Liver (tissue), 9 donors: ENCODE data around the gene CDS1. TPM values are rescaled to one million over a fixed set of nuclear protein-coding genes. Genes with fewer than 3 reads are reported as not detected.

Experiments
- DNase-seq: peaks from one replicate; pipeline ENCODE4 v3.0.0-alpha.2; 2017; ENCODE audit warnings: low spot score
- H3K27ac ChIP-seq, 2 donors: one replicate each; pipeline ENCODE4 v1.7.0; 2013; ENCODE audit warnings: inconsistent platforms in 2 of 2, low read length in 2 of 2, control low read depth in 1 of 2, low read depth in 1 of 2, mild to moderate bottlenecking in 1 of 2
- H3K27me3 ChIP-seq, 4 donors: one replicate each; pipeline versions ENCODE4 v1.6.1 to v1.7.0; 2013; ENCODE audit warnings: low read length in 3 of 4, inconsistent platforms in 1 of 4, mild to moderate bottlenecking in 1 of 4, moderate library complexity in 1 of 4; ENCODE audit not compliant: control insufficient read depth in 4 of 4, insufficient read depth in 4 of 4
- H3K36me3 ChIP-seq, 4 donors: one replicate each; pipeline versions ENCODE4 v1.6.1 to v1.7.0; 2013; ENCODE audit warnings: low read length in 3 of 4, mild to moderate bottlenecking in 3 of 4, low read depth in 1 of 4, moderate library complexity in 1 of 4; ENCODE audit not compliant: control insufficient read depth in 4 of 4, insufficient read depth in 3 of 4
- H3K4me1 ChIP-seq, 4 donors: one replicate each; pipeline versions ENCODE4 v1.6.1 to v1.7.0; 2013; ENCODE audit warnings: low read length in 3 of 4, mild to moderate bottlenecking in 3 of 4, moderate library complexity in 1 of 4; ENCODE audit not compliant: control insufficient read depth in 4 of 4, insufficient read depth in 4 of 4
- H3K4me3 ChIP-seq, 3 donors: one replicate each; pipeline versions ENCODE4 v1.6.1 to v1.7.0; 2013; ENCODE audit warnings: low read length in 3 of 3, control low read depth in 1 of 3, low read depth in 1 of 3, mild to moderate bottlenecking in 1 of 3
- H3K9ac ChIP-seq, 2 donors: one replicate each; pipeline ENCODE4 v1.7.0; 2013; ENCODE audit warnings: low read length in 2 of 2, mild to moderate bottlenecking in 2 of 2, moderate library complexity in 2 of 2, control low read depth in 1 of 2, low read depth in 1 of 2
- H3K9me3 ChIP-seq, 4 donors: one replicate each; pipeline versions ENCODE4 v1.6.1 to v1.7.0; 2013; ENCODE audit warnings: low read length in 3 of 4; ENCODE audit not compliant: control insufficient read depth in 4 of 4
- EGR1 ChIP-seq, 2 donors: IDR thresholded peaks; 2 replicates each; pipeline ENCODE4 v1.6.1; 2016 to 2018; ENCODE audit warnings: antibody characterized with exemption in 2 of 2, low read depth in 2 of 2
- FOXA1 ChIP-seq: IDR thresholded peaks from 2 replicates; pipeline ENCODE4 v1.6.1; 2016; ENCODE audit warnings: antibody characterized with exemption
- FOXA2 ChIP-seq: IDR thresholded peaks from 2 replicates; pipeline ENCODE4 v1.6.1; 2016; ENCODE audit warnings: antibody characterized with exemption
- GABPA ChIP-seq, 2 donors: IDR thresholded peaks in 1 of 2; conservative IDR thresholded peaks in 1 of 2; 2 replicates each; pipeline ENCODE4 v1.6.1; 2016; ENCODE audit warnings: antibody characterized with exemption in 2 of 2, mild to moderate bottlenecking in 1 of 2, moderate library complexity in 1 of 2
- HNF4A ChIP-seq, 2 donors: conservative IDR thresholded peaks; 2 replicates each; pipeline ENCODE4 v1.6.1; 2016; ENCODE audit warnings: antibody characterized with exemption in 2 of 2, mild to moderate bottlenecking in 2 of 2
- HNF4G ChIP-seq: IDR thresholded peaks from 2 replicates; pipeline ENCODE4 v1.6.1; 2016; ENCODE audit warnings: antibody characterized with exemption
- JUND ChIP-seq, 2 donors: IDR thresholded peaks; 2 replicates each; pipeline ENCODE4 v1.6.1; 2016; ENCODE audit warnings: antibody characterized with exemption in 2 of 2
- MAX ChIP-seq: IDR thresholded peaks from 2 replicates; pipeline ENCODE4 v1.6.1; 2016; ENCODE audit warnings: antibody characterized with exemption
- NR2F2 ChIP-seq: IDR thresholded peaks from 2 replicates; pipeline ENCODE4 v1.6.1; 2016; ENCODE audit warnings: antibody characterized with exemption
- RAD21 ChIP-seq, 2 donors: IDR thresholded peaks; 2 replicates each; pipeline ENCODE4 v1.6.1; 2016; ENCODE audit warnings: antibody characterized with exemption in 2 of 2, mild to moderate bottlenecking in 2 of 2
- REST ChIP-seq: IDR thresholded peaks from 2 replicates; pipeline ENCODE4 v1.6.1; 2016; ENCODE audit warnings: antibody characterized with exemption, mild to moderate bottlenecking
- RXRA ChIP-seq, 2 donors: IDR thresholded peaks; 2 replicates each; pipeline ENCODE4 v1.6.1; 2017 to 2018; ENCODE audit warnings: antibody characterized with exemption in 2 of 2, mild to moderate bottlenecking in 1 of 2
- TAF1 ChIP-seq: conservative IDR thresholded peaks from 2 replicates; pipeline ENCODE4 v1.6.1; 2016; ENCODE audit warnings: antibody characterized with exemption, mild to moderate bottlenecking
- YY1 ChIP-seq: IDR thresholded peaks from 2 replicates; pipeline ENCODE4 v1.6.1; 2016; ENCODE audit warnings: antibody characterized with exemption, mild to moderate bottlenecking
- ZBTB33 ChIP-seq: IDR thresholded peaks from 2 replicates; pipeline ENCODE4 v1.6.1; 2016; ENCODE audit warnings: antibody characterized with exemption
- WGBS: extraction: QIAGEN DNeasy Blood & Tissue Kit; methylation state at CpG from one replicate; pipeline ENCODE4 v1.1.7; 2013; 5-methylcytosine and 5-hydroxymethylcytosine counted together
- polyA plus RNA-seq, 2 donors: library from polyadenylated mRNA; stranded (reverse) in 1 of 2; unstranded in 1 of 2; fragments of 200-250 nt in 1 of 2; fragments of >200 nt in 1 of 2; fragmentation: Nextera tagmentation in 1 of 2; extraction: Ambion mirVana in 1 of 2; gene quantifications; one replicate each; pipeline versions ENCODE4 v1.2.1 to v1.2.3, GENCODE V29; 2013 to 2015
- total RNA-seq, 2 donors: library from RNA; depleted of rRNA; stranded (reverse); fragments of >200 nt; gene quantifications; one replicate each; pipeline ENCODE4 v1.2.3, GENCODE V29; 2014
- TF ChIP-seq, protein P1 (sequence below): fragments of 150-350 bp; IDR thresholded peaks from 2 replicates; pipeline ENCODE4 v1.5.1; 2017; ENCODE audit warnings: improper control_type of control experiment, low read depth, low read length; ENCODE audit not compliant: missing input control
- TF ChIP-seq, protein P2 (sequence below): IDR thresholded peaks from 2 replicates; pipeline ENCODE4 v1.6.1; 2016; ENCODE audit warnings: antibody characterized with exemption
- donor health status: healthy.
- donor health status: healthy.
- donor health status: healthy.
- donor health status: healthy.
- donor health status: healthy.

Gene CDS1
- total and polyA plus RNA-seq, 4 donors, result 0.56 to 3.6 (median 0.78) TPM

DNA sequence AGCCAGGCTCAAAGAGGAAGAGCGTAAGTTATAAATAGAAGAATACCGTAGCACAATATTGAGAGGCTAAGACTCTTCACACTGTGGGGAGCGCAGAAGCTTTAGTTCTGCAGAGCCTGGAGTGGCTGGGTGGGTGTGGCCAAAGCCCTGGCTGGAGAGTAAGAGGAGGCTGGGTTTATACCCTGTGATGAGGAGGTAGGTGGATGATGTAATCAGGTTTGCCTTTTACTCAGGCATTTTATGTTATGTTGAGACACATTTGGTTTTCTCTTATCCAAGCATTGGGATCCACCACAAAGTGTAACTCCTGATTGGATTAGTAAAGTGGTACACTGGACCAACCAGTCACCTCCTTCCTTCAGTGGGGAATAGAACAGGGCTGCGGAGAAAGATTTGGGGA is 13.9 kb downstream of the CDS1 start:
- no peak overlapping the region for H3K9ac ChIP-seq
- H3K4me3 ChIP-seq, result no peak overlapping the region
- peaks cover 0 to 3% (median 0%) of the 10 kb centered on the region in 4 donors for H3K9me3 ChIP-seq
- no peaks in the 10 kb centered on the region for H3K4me1 ChIP-seq
- no peak for DNase-seq
- 94% methylated on average over 4 of the region's 4 CpGs for WGBS
- no peak for TF ChIP-seq RXRA (IDR thresholded peaks at IDR 0.05)
- TF ChIP-seq, protein P1, sequence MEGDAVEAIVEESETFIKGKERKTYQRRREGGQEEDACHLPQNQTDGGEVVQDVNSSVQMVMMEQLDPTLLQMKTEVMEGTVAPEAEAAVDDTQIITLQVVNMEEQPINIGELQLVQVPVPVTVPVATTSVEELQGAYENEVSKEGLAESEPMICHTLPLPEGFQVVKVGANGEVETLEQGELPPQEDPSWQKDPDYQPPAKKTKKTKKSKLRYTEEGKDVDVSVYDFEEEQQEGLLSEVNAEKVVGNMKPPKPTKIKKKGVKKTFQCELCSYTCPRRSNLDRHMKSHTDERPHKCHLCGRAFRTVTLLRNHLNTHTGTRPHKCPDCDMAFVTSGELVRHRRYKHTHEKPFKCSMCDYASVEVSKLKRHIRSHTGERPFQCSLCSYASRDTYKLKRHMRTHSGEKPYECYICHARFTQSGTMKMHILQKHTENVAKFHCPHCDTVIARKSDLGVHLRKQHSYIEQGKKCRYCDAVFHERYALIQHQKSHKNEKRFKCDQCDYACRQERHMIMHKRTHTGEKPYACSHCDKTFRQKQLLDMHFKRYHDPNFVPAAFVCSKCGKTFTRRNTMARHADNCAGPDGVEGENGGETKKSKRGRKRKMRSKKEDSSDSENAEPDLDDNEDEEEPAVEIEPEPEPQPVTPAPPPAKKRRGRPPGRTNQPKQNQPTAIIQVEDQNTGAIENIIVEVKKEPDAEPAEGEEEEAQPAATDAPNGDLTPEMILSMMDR, result no peak
- H3K27ac ChIP-seq, result no peak overlapping the region
- no peaks in the 10 kb centered on the region for H3K36me3 ChIP-seq
- H3K27me3 ChIP-seq, result peaks cover 0 to 13% (median 0%) of the 10 kb centered on the region in 4 donors

DNA sequence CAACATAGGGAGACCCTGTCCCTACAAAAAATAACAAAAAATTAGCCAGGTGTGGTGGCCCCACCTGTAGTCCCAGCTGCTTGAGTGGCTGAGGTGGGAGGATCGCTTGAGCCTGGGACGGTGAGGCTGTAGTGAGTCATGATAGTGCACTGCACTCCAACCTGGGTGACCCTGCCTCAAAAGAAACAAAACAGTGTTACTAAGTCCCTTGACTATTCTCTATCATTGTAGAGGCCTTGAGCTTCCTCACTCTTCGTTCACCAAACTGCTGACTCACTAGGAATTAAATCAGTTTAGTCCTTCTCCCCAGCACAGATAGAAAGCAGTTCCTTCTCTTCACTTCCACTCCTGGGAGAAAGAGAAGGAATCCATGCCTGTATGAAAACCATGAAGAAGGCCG is 14.5 kb downstream of the CDS1 start:
- H3K27me3 ChIP-seq, result peaks cover 0 to 13% (median 0%) of the 10 kb centered on the region in 4 donors
- WGBS, result 89% methylated on average over 4 of the region's 4 CpGs
- TF ChIP-seq MAX (no peak), NR2F2 (no peak), RXRA (IDR thresholded peaks at IDR 0.05) (no peak), FOXA2 (no peak), TAF1 (no peak), HNF4A (conservative IDR thresholded peaks at IDR 0.05) (no peak), YY1 (no peak), REST (no peak), ZBTB33 (no peak), EGR1 (IDR thresholded peaks at IDR 0.05; ENCODE audit: low read depth in 2 of 2) (no peak), FOXA1 (no peak), RAD21 (IDR thresholded peaks at IDR 0.05) (no peak), HNF4G (no peak), JUND (IDR thresholded peaks at IDR 0.05) (no peak), GABPA (IDR thresholded peaks at IDR 0.05 in 1 of 2, conservative IDR thresholded peaks at IDR 0.05 in 1 of 2) (no peak)
- TF ChIP-seq, protein P2, sequence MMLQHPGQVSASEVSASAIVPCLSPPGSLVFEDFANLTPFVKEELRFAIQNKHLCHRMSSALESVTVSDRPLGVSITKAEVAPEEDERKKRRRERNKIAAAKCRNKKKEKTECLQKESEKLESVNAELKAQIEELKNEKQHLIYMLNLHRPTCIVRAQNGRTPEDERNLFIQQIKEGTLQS, result no peak
- TF ChIP-seq, protein P1, result no peak

More for the DNA sequence above, 14.5 kb downstream of the CDS1 start:
- Histone ChIP-seq H3K27ac (no peak overlapping the region), H3K4me3 (no peak overlapping the region), H3K4me1 (no peaks in the 10 kb centered on the region), H3K9ac (no peak overlapping the region), H3K36me3 (no peaks in the 10 kb centered on the region), H3K9me3 (peaks cover 0 to 3% (median 0%) of the 10 kb centered on the region in 4 donors)
- no peak for DNase-seq
